A549 (cell line): ENCODE measurements around the gene CRYBG2. TPM values are rescaled to one million over a fixed set of nuclear protein-coding genes. Genes with fewer than 3 reads are reported as not detected.

Experiments used
- ATAC-seq, 2 experiments: fragments of 200-7000 bp in 1 of 2; fragments of >200 bp in 1 of 2; cut with Nextera tagmentation in 1 of 2; cut with Tn5 transposase in 1 of 2; 3 replicates each; pipeline versions ENCODE4 v1.8.0 to v1.9.1; 2018 to 2020; ENCODE audit warnings: mild to moderate bottlenecking in 1 of 2, moderate library complexity in 1 of 2
- CTCF ChIA-PET: fragments of 300-600 bp; sonication (Branson Sonifier 250); formaldehyde crosslinking; extraction: SDS; loops from one replicate; lab custom pipeline; 2021; ENCODE audit warnings: antibody characterized with exemption, inconsistent platforms; lab: Yijun Ruan, JAX
- POLR2A ChIA-PET: fragments of 350-600 bp; formaldehyde crosslinking; extraction: SDS; loops from one replicate; lab custom pipeline; 2021; ENCODE audit warnings: antibody characterized with exemption, inconsistent platforms; lab: Yijun Ruan, JAX
- DNase-seq, 2 experiments: peaks; one replicate each; pipeline versions ENCODE4 v3.0.0 to v3.0.0-alpha.2; 2011 to 2016; ENCODE audit warnings: low read depth in 1 of 2, low spot score in 1 of 2
- FAIRE-seq: peaks from 2 replicates; lab custom pipeline; 2011; peaks lifted over from hg19 to GRCh38; lab: Jason Lieb, UNC
- H3K27ac ChIP-seq, 2 experiments: fragments of >200 bp; sonication (Bioruptor Twin); formaldehyde crosslinking; 3 replicates each; pipeline ENCODE4 v1.5.1; 2016 to 2017
- H3K4me1 ChIP-seq: fragments of >200 bp; sonication (Bioruptor Twin); formaldehyde crosslinking; 3 replicates; pipeline ENCODE4 v1.6.1; 2016
- H3K4me2 ChIP-seq: fragments of >200 bp; sonication (Bioruptor Twin); formaldehyde crosslinking; 3 replicates; pipeline ENCODE4 v1.6.1; 2016
- H3K4me3 ChIP-seq: fragments of >200 bp; sonication (Bioruptor Twin); formaldehyde crosslinking; 3 replicates; pipeline ENCODE4 v1.5.1; 2016
- H3K9me3 ChIP-seq: fragments of >200 bp; sonication (Bioruptor Twin); formaldehyde crosslinking; 3 replicates; pipeline ENCODE4 v1.6.1; 2016
- BCL3 ChIP-seq: fragments of >200 bp; sonication (Bioruptor Twin); formaldehyde crosslinking; IDR thresholded peaks from 3 replicates; pipeline ENCODE4 v1.6.1; 2016
- CTCF ChIP-seq: fragments of >200 bp; sonication (Bioruptor Twin); formaldehyde crosslinking; IDR thresholded peaks from 3 replicates; pipeline ENCODE4 v1.5.1; 2016
- E2F6 ChIP-seq: IDR thresholded peaks from 2 replicates; pipeline ENCODE4 v1.6.1; 2012; ENCODE audit warnings: low read depth, borderline replicate concordance
- EP300 ChIP-seq, 2 experiments: fragments of >200 bp; sonication (Bioruptor Twin); formaldehyde crosslinking; IDR thresholded peaks; 2 replicates in 1 of 2; 3 replicates in 1 of 2; pipeline ENCODE4 v1.6.1; 2016 to 2017
- FOSB ChIP-seq: fragments of 250-450 bp; sonication (Bioruptor Pico); IDR thresholded peaks from 2 replicates; pipeline ENCODE4 v1.5.0; 2020; ENCODE audit warnings: mild to moderate bottlenecking, moderate library complexity
- FOSL2 ChIP-seq, 2 experiments: fragments of 450-650 bp in 1 of 2; fragments of >200 bp in 1 of 2; sonication (Bioruptor Twin) in 1 of 2; formaldehyde crosslinking; IDR thresholded peaks; 2 replicates each; pipeline versions ENCODE4 v1.5.0 to v1.6.1; 2016 to 2020; ENCODE audit warnings: mild to moderate bottlenecking in 1 of 2, moderate library complexity in 1 of 2
- GATA3 ChIP-seq: IDR thresholded peaks from 2 replicates; pipeline ENCODE4 v1.6.1; 2012; ENCODE audit warnings: borderline replicate concordance
- HDAC2 ChIP-seq: fragments of 200-600 bp; sonication (generic); IDR thresholded peaks from 2 replicates; pipeline ENCODE4 v1.6.1; 2016
- HEYL ChIP-seq: fragments of 250-450 bp; sonication (Bioruptor Pico); IDR thresholded peaks from 2 replicates; pipeline ENCODE4 v1.8.0; 2021; ENCODE audit warnings: mild to moderate bottlenecking, moderate library complexity
- HOXA7 ChIP-seq: fragments of 250-450 bp; sonication (Bioruptor Pico); IDR thresholded peaks from 2 replicates; pipeline ENCODE4 v1.5.0; 2020; ENCODE audit warnings: mild to moderate bottlenecking, moderate library complexity
- HOXB13 ChIP-seq: fragments of 250-450 bp; sonication (Bioruptor Pico); IDR thresholded peaks from 2 replicates; pipeline ENCODE4 v1.5.0; 2020; ENCODE audit warnings: low read depth, mild to moderate bottlenecking, moderate library complexity
- HOXB5 ChIP-seq: fragments of 250-450 bp; sonication (Bioruptor Pico); IDR thresholded peaks from 2 replicates; pipeline ENCODE4 v1.5.0; 2020; ENCODE audit warnings: mild to moderate bottlenecking, moderate library complexity
- MAX ChIP-seq: IDR thresholded peaks from 2 replicates; pipeline ENCODE4 v1.6.1; 2012
- MAZ ChIP-seq: fragments of 150-350 bp; IDR thresholded peaks from 2 replicates; pipeline ENCODE4 v1.6.1; 2014; ENCODE audit warnings: antibody characterized with exemption, low read depth, low read length, borderline replicate concordance
- PHF8 ChIP-seq: fragments of 200-600 bp; sonication (generic); IDR thresholded peaks from 2 replicates; pipeline ENCODE4 v1.6.1; 2016; ENCODE audit warnings: low read depth, mild to moderate bottlenecking, antibody characterized with exemption, moderate library complexity, borderline replicate concordance
- POLR2A ChIP-seq: IDR thresholded peaks from 2 replicates; pipeline ENCODE4 v1.6.1; 2012; ENCODE audit warnings: mild to moderate bottlenecking, low read length
- POLR2AphosphoS2 ChIP-seq: conservative IDR thresholded peaks from 2 replicates; pipeline ENCODE4 v1.6.1; 2012; ENCODE audit warnings: low read length, improper control_type of control experiment, inconsistent platforms
- RAD21 ChIP-seq, 2 experiments: fragments of >200 bp in 1 of 2; sonication (Bioruptor Twin) in 1 of 2; formaldehyde crosslinking in 1 of 2; IDR thresholded peaks in 1 of 2; conservative IDR thresholded peaks in 1 of 2; 2 replicates in 1 of 2; 3 replicates in 1 of 2; pipeline ENCODE4 v1.6.1; 2012 to 2018; ENCODE audit warnings: inconsistent platforms in 1 of 2
- SMC3 ChIP-seq: fragments of >200 bp; sonication (Bioruptor Twin); formaldehyde crosslinking; IDR thresholded peaks from 3 replicates; pipeline ENCODE4 v1.6.1; 2018; ENCODE audit warnings: inconsistent platforms
- SREBF2 ChIP-seq: fragments of 450-650 bp; IDR thresholded peaks from 2 replicates; pipeline ENCODE4 v1.6.1; 2014; ENCODE audit warnings: mild to moderate bottlenecking, moderate library complexity
- ZNF302 ChIP-seq: fragments of 250-450 bp; sonication (Bioruptor Pico); IDR thresholded peaks from 2 replicates; pipeline ENCODE4 v1.9.0; 2021; ENCODE audit warnings: inconsistent platforms, mild to moderate bottlenecking, moderate library complexity
- ZSCAN20 ChIP-seq: fragments of 250-450 bp; sonication (Bioruptor Pico); IDR thresholded peaks from 2 replicates; pipeline ENCODE4 v1.8.0; 2022; ENCODE audit warnings: mild to moderate bottlenecking, moderate library complexity
- WGBS: methylation state at CpG from one replicate; pipeline ENCODE4 v1.1.6; 2017; ENCODE audit errors: missing lambda C conversion rate; 5-methylcytosine and 5-hydroxymethylcytosine counted together
- polyA plus RNA-seq, 4 experiments: library from polyadenylated mRNA; depleted of rRNA in 3 of 4; stranded (reverse); fragments of >200 nt; fragmentation: RNase III in 1 of 4; extraction: RNeasy Plus Mini Kit Qiagen cat#74134 plus additional on column Dnase treatment in 1 of 4; gene quantifications; 2 replicates in 3 of 4; 3 replicates in 1 of 4; pipeline ENCODE4 v1.2.3, GENCODE V29; 2011 to 2017

CRYBG2 gene
- polyA plus RNA-seq, 2 of the 4 experiments (the other 2 are of a cell fraction): 0.67 to 2.7 TPM

GRCh38 chr1:26363549-26364448, 9.9 kb upstream of the CRYBG2 start:
- H3K27ac ChIP-seq: peak overlapping the region in 1 of 2 experiments; percentile 47; a peak in 2 of 6 replicates
- no peak overlapping the region for H3K4me3 ChIP-seq
- WGBS: 30% methylated on average over 25 of the region's 26 CpGs
- ChIA-PET POLR2A (no interaction called here), CTCF (interaction anchor here (0.6 to 4.7 kb wide), 46 partner anchors 7 to 383 kb away, joined by 3 to 85 read pairs (median 5); partner anchors contain the start of genes CATSPER4, CEP85, CRYBG2 and SH3BGRL3)
- no peaks in the 10 kb centered on the region for H3K9me3 ChIP-seq
- peak overlapping the region; percentile 42; the same call in 1 of the 3 replicates for H3K4me2 ChIP-seq
- peak; percentile 57 to 59 for DNase-seq
- peak; percentile 73 to 90; a peak in 5 of 6 replicates for ATAC-seq
- H3K4me1 ChIP-seq: peaks cover 8% of the 10 kb centered on the region; the same call in 2 of the 3 replicates
- peak; percentile 13; the same call in 1 of the 2 replicates for TF ChIP-seq MAX
- no peak for TF ChIP-seq SREBF2
- TF ChIP-seq BCL3: no peak
- TF ChIP-seq SMC3: peak; percentile 85
- peak; percentile 81 for TF ChIP-seq CTCF
- peak; percentile 71 to 76 for TF ChIP-seq RAD21 (conservative IDR thresholded peaks at IDR 0.05 in 1 of 2, IDR thresholded peaks at IDR 0.05 in 1 of 2)
- no peak for FAIRE-seq

- Histone ChIP-seq H3K27ac (no peak overlapping the region), H3K4me3 (no peak overlapping the region), H3K4me2 (no peak overlapping the region), H3K4me1 (peaks cover 16% of the 10 kb centered on the region; the same call in 2 of the 3 replicates)
- ATAC-seq (no peak), DNase-seq (no peak)
- 90% methylated on average over 3 of the region's 3 CpGs for WGBS
- TF ChIP-seq HOXB13 (CRISPR knock-in tag) (no peak), HDAC2 (no peak), MAZ (no peak), POLR2AphosphoS2 (no peak), FOSL2 (IDR thresholded peaks at IDR 0.05) (no peak), FOSL2 (CRISPR knock-in tag; IDR thresholded peaks at IDR 0.05) (no peak), FOSB (no peak), ZSCAN20 (CRISPR knock-in tag) (no peak), GATA3 (no peak), CTCF (no peak), E2F6 (no peak), EP300 (IDR thresholded peaks at IDR 0.05) (no peak), HOXB5 (CRISPR knock-in tag) (no peak), PHF8 (no peak), MAX (no peak), HOXA7 (CRISPR knock-in tag) (no peak), HEYL (CRISPR knock-in tag) (no peak), ZNF302 (CRISPR knock-in tag) (no peak), SREBF2 (no peak), POLR2A (no peak)
- TF ChIP-seq, all 56 proteins: peak for 0
- ChIA-PET POLR2A (interaction anchor here (0.5 kb wide), 1 partner anchor 478 kb away, joined by 3 read pairs; no protein-coding TSS in a partner anchor), CTCF (interaction anchor here (0.7 to 4.7 kb wide), 12 partner anchors 13 to 77 kb away, joined by 3 to 85 read pairs (median 5); partner anchors contain the start of gene ZNF683)
- FAIRE-seq: no peak
- H3K9me3 ChIP-seq: no peaks in the 10 kb centered on the region
Measured at GRCh38 chr1:26362331-26362730, 8.4 kb upstream of the CRYBG2 start.
